ENCODE measurements around the gene FXYD1. TPM values are rescaled to one million over a fixed set of nuclear protein-coding genes. Genes with fewer than 3 reads are reported as not detected.

The FXYD1 gene
- polyA plus RNA-seq, 2 of the 4 experiments (the other 2 are of a cell fraction), result not detected

DNA sequence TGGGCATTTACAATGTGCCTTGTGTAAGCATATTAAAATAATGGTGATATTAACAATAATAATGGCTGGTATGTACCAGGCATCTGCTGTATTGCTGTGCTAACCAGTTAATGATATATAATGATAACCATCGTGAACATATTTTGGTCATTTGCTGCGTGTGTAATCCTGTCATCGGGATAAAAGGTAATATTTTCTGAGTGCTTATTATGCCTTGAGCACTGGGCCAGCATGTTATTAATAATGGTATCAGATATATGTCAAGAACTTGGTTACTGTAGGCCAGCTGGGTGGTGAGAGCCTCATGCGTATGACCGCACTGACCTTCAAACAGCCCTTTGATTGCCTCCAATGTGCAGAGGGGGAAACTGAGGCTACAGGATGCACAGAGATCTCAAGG, 45.2 kb upstream of the FXYD1 start (continued):
- TF ChIP-seq CBX2 (IDR thresholded peaks at IDR 0.05; ENCODE audit: borderline replicate concordance, low read depth) (no peak), FOXS1 (CRISPR knock-in tag; IDR thresholded peaks at IDR 0.05) (no peak), HDAC2 (IDR thresholded peaks at IDR 0.05) (no peak), BHLHE40 (IDR thresholded peaks at IDR 0.05; ENCODE audit: low read depth, low read length) (no peak)
- TF ChIP-seq, protein P1, sequence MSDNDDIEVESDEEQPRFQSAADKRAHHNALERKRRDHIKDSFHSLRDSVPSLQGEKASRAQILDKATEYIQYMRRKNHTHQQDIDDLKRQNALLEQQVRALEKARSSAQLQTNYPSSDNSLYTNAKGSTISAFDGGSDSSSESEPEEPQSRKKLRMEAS (IDR thresholded peaks at IDR 0.05), result no peak
- TF ChIP-seq, protein P2, sequence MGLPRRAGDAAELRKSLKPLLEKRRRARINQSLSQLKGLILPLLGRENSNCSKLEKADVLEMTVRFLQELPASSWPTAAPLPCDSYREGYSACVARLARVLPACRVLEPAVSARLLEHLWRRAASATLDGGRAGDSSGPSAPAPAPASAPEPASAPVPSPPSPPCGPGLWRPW (IDR thresholded peaks at IDR 0.05), result no peak

DNA sequence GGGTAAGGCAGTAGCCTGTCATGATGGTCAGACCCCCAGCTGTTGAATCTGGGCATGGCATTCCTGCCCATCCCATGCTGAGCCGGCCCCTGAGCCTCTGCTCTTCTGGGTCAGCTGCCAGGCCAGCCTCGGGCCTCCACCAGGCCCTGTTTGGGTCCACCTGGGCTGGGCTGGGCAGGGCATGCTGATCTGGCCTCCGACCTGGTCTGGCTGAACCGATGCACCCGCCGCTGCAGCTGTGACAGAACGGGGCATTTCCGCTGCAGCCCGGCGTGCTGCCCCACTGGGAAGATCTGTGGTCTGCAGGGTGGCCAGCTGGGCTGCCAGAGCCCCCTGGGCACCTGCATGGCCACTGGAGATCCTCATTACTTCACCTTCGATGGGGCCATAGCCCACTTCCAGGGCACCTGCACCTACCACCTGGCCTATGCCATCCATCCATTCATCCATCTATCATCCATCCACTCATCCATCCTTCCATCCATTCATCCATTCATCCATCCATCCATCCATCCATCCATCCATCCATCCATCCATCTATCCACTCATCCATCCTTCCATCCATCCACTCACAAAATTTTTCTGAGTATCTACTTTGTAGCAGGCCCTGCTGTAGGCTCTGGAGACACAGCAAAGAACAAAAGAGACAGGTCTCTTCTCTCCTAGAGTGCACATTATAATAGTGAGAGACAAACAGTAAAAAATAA, 44.5 kb upstream of the FXYD1 start:
- no peak for ATAC-seq
- Histone ChIP-seq H3K4me1 (peaks cover 3% of the 10 kb centered on the region; the same call in 1 of the 3 replicates), H3K4me2 (no peak overlapping the region), H3K27ac (no peak overlapping the region), H3K9me3 (no peaks in the 10 kb centered on the region), H3K4me3 (no peak overlapping the region)
- ChIA-PET CTCF (interaction anchor here (1.0 to 5.2 kb wide), 6 partner anchors 15 to 121 kb away, joined by 3 to 69 read pairs (median 48); partner anchors contain the start of gene FXYD5), POLR2A (no interaction called here)
- DNase-seq (ENCODE audit: low read depth in 1 of 2, low spot score in 1 of 2), result no peak
- FAIRE-seq, result no peak
- TF ChIP-seq, protein P3, sequence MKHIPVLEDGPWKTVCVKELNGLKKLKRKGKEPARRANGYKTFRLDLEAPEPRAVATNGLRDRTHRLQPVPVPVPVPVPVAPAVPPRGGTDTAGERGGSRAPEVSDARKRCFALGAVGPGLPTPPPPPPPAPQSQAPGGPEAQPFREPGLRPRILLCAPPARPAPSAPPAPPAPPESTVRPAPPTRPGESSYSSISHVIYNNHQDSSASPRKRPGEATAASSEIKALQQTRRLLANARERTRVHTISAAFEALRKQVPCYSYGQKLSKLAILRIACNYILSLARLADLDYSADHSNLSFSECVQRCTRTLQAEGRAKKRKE (CRISPR knock-in tag; IDR thresholded peaks at IDR 0.05; ENCODE audit: low read depth), result no peak
- TF ChIP-seq MAZ (IDR thresholded peaks at IDR 0.05; ENCODE audit: borderline replicate concordance, low read depth, low read length) (no peak), CEBPB (IDR thresholded peaks at IDR 0.05) (no peak), RCOR1 (IDR thresholded peaks at IDR 0.05; ENCODE audit: low read depth, low read length) (no peak)
- 63% methylated on average over 10 of the region's 11 CpGs for WGBS (ENCODE audit: missing lambda C conversion rate)

DNA sequence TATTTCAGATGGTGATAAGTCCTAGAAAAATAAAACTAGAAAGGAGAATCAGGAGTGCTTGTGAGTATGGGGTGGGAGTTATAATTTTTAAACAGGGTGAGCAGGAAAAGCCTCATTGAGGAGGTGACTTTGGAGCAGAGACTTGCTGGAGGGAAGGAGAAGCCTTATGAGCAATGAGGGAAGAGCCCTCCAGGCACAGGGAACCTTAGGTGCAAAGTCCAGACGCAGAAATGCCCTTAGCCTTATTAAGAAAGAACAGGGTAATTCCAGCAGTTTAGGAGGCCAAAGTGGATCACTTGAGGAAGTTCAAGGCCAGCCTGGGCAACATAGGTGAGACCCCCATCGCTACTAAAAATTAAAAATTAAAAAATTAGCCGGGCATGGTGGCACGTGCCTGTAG, 44.0 kb upstream of the FXYD1 start:
- Histone ChIP-seq H3K27ac (no peak overlapping the region), H3K4me1 (0 out of 3 replicates have a peak, but pooled peaks cover 3% of the 10 kb centered on the region), H3K4me2 (no peak overlapping the region), H3K4me3 (no peak overlapping the region), H3K9me3 (no peaks in the 10 kb centered on the region)
- no peak for DNase-seq (ENCODE audit: low read depth in 1 of 2, low spot score in 1 of 2)
- ChIA-PET POLR2A (no interaction called here), CTCF (interaction anchor here (5.1 to 5.2 kb wide), 2 partner anchors 50 to 122 kb away, joined by 63 to 69 read pairs; no protein-coding TSS in a partner anchor)
- TF ChIP-seq, protein P4, sequence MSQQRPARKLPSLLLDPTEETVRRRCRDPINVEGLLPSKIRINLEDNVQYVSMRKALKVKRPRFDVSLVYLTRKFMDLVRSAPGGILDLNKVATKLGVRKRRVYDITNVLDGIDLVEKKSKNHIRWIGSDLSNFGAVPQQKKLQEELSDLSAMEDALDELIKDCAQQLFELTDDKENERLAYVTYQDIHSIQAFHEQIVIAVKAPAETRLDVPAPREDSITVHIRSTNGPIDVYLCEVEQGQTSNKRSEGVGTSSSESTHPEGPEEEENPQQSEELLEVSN (IDR thresholded peaks at IDR 0.05; ENCODE audit: borderline replicate concordance, low read depth), result no peak
- TF ChIP-seq HOXB5 (CRISPR knock-in tag; IDR thresholded peaks at IDR 0.05) (no peak), BHLHE40 (IDR thresholded peaks at IDR 0.05; ENCODE audit: low read depth, low read length) (no peak), KDM5A (IDR thresholded peaks at IDR 0.05) (no peak), ZC3H11A (IDR thresholded peaks at IDR 0.05) (no peak), GATA3 (IDR thresholded peaks at IDR 0.05; ENCODE audit: borderline replicate concordance) (no peak), POLR2AphosphoS2 (conservative IDR thresholded peaks at IDR 0.05; ENCODE audit: low read length) (no peak), RAD21 (conservative IDR thresholded peaks at IDR 0.05 in 1 of 2, IDR thresholded peaks at IDR 0.05 in 1 of 2) (no peak), NFE2L2 (conservative IDR thresholded peaks at IDR 0.05; ENCODE audit: low read length) (no peak), ZNF302 (CRISPR knock-in tag; IDR thresholded peaks at IDR 0.05) (no peak), TP53 (CRISPR knock-in tag; IDR thresholded peaks at IDR 0.05) (no peak)
- TF ChIP-seq, protein P5, sequence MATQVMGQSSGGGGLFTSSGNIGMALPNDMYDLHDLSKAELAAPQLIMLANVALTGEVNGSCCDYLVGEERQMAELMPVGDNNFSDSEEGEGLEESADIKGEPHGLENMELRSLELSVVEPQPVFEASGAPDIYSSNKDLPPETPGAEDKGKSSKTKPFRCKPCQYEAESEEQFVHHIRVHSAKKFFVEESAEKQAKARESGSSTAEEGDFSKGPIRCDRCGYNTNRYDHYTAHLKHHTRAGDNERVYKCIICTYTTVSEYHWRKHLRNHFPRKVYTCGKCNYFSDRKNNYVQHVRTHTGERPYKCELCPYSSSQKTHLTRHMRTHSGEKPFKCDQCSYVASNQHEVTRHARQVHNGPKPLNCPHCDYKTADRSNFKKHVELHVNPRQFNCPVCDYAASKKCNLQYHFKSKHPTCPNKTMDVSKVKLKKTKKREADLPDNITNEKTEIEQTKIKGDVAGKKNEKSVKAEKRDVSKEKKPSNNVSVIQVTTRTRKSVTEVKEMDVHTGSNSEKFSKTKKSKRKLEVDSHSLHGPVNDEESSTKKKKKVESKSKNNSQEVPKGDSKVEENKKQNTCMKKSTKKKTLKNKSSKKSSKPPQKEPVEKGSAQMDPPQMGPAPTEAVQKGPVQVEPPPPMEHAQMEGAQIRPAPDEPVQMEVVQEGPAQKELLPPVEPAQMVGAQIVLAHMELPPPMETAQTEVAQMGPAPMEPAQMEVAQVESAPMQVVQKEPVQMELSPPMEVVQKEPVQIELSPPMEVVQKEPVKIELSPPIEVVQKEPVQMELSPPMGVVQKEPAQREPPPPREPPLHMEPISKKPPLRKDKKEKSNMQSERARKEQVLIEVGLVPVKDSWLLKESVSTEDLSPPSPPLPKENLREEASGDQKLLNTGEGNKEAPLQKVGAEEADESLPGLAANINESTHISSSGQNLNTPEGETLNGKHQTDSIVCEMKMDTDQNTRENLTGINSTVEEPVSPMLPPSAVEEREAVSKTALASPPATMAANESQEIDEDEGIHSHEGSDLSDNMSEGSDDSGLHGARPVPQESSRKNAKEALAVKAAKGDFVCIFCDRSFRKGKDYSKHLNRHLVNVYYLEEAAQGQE (IDR thresholded peaks at IDR 0.05), result no peak
- TF ChIP-seq, protein P6, sequence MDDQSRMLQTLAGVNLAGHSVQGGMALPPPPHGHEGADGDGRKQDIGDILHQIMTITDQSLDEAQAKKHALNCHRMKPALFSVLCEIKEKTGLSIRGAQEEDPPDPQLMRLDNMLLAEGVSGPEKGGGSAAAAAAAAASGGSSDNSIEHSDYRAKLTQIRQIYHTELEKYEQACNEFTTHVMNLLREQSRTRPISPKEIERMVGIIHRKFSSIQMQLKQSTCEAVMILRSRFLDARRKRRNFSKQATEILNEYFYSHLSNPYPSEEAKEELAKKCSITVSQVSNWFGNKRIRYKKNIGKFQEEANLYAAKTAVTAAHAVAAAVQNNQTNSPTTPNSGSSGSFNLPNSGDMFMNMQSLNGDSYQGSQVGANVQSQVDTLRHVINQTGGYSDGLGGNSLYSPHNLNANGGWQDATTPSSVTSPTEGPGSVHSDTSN (IDR thresholded peaks at IDR 0.05), result no peak
- TF ChIP-seq, protein P7, sequence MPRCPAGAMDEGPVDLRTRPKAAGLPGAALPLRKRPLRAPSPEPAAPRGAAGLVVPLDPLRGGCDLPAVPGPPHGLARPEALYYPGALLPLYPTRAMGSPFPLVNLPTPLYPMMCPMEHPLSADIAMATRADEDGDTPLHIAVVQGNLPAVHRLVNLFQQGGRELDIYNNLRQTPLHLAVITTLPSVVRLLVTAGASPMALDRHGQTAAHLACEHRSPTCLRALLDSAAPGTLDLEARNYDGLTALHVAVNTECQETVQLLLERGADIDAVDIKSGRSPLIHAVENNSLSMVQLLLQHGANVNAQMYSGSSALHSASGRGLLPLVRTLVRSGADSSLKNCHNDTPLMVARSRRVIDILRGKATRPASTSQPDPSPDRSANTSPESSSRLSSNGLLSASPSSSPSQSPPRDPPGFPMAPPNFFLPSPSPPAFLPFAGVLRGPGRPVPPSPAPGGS (IDR thresholded peaks at IDR 0.05), result no peak
- TF ChIP-seq, protein P3 (CRISPR knock-in tag; IDR thresholded peaks at IDR 0.05; ENCODE audit: low read depth), result no peak
- 41% methylated on average over 4 of the region's 4 CpGs for WGBS (ENCODE audit: missing lambda C conversion rate)
- no peak for ATAC-seq
- no peak for FAIRE-seq

Measured in A549 (cell line).